ENCODE data around the gene CD1E. TPM values are rescaled to one million over a fixed set of nuclear protein-coding genes. Genes with fewer than 3 reads are reported as not detected.

The CD1E gene
- total RNA-seq, 1 donor from 2014 or later = not detected

GRCh38 chr1:158327481-158327880, 26.2 kb upstream of the CD1E start:
- H3K9me3 Mint-ChIP-seq = no peaks in the 10 kb centered on the region
- no peak for DNase-seq (ENCODE audit: extremely low spot score, unreplicated experiment)
- H3K36me3 Mint-ChIP-seq = no peaks in the 10 kb centered on the region
- TF ChIP-seq, protein P1, sequence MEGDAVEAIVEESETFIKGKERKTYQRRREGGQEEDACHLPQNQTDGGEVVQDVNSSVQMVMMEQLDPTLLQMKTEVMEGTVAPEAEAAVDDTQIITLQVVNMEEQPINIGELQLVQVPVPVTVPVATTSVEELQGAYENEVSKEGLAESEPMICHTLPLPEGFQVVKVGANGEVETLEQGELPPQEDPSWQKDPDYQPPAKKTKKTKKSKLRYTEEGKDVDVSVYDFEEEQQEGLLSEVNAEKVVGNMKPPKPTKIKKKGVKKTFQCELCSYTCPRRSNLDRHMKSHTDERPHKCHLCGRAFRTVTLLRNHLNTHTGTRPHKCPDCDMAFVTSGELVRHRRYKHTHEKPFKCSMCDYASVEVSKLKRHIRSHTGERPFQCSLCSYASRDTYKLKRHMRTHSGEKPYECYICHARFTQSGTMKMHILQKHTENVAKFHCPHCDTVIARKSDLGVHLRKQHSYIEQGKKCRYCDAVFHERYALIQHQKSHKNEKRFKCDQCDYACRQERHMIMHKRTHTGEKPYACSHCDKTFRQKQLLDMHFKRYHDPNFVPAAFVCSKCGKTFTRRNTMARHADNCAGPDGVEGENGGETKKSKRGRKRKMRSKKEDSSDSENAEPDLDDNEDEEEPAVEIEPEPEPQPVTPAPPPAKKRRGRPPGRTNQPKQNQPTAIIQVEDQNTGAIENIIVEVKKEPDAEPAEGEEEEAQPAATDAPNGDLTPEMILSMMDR (conservative IDR thresholded peaks at IDR 0.05) = no peak
- H3K4me1 Mint-ChIP-seq (ENCODE audit: unreplicated experiment) = no peaks in the 10 kb centered on the region
- H3K27ac Mint-ChIP-seq = no peak overlapping the region
- H3K27me3 Mint-ChIP-seq = no peaks in the 10 kb centered on the region
- H3K4me3 Mint-ChIP-seq = no peak overlapping the region

DNA sequence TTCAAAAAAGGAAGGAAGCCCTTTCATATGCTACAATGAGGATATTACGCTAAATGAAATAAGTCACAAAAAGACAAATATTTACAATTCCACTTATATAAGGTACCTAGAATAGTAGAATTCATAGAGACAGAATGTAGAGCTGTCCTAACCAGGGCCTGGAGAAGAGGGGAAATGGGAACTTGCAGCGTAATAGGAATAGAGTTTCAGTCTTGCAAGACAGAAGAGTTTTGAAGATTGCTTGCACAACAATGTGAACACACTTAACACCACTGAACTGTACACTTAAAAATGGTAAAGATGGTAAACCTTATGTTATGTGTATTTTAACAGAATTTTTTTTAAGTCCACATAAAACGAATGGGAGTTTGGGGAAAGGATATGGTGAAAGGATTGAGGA, 25.3 kb upstream of the CD1E start:
- H3K9me3 Mint-ChIP-seq = no peaks in the 10 kb centered on the region
- no peaks in the 10 kb centered on the region for H3K4me1 Mint-ChIP-seq (ENCODE audit: unreplicated experiment)
- TF ChIP-seq, protein P1 (conservative IDR thresholded peaks at IDR 0.05) = no peak
- H3K4me3 Mint-ChIP-seq = no peak overlapping the region
- H3K27ac Mint-ChIP-seq = no peak overlapping the region
- H3K27me3 Mint-ChIP-seq = no peaks in the 10 kb centered on the region
- no peaks in the 10 kb centered on the region for H3K36me3 Mint-ChIP-seq
- no peak for DNase-seq (ENCODE audit: extremely low spot score, unreplicated experiment)

- DNase-seq (ENCODE audit: extremely low spot score, unreplicated experiment) = no peak
- TF ChIP-seq, protein P1 (conservative IDR thresholded peaks at IDR 0.05) = no peak
- Mint-ChIP-seq H3K4me3 (no peak overlapping the region), H3K27me3 (no peaks in the 10 kb centered on the region), H3K4me1 (ENCODE audit: unreplicated experiment) (no peaks in the 10 kb centered on the region), H3K9me3 (no peaks in the 10 kb centered on the region), H3K36me3 (no peaks in the 10 kb centered on the region), H3K27ac (no peak overlapping the region)
Measured at GRCh38 chr1:158329300-158329699, 24.4 kb upstream of the CD1E start.

DNA sequence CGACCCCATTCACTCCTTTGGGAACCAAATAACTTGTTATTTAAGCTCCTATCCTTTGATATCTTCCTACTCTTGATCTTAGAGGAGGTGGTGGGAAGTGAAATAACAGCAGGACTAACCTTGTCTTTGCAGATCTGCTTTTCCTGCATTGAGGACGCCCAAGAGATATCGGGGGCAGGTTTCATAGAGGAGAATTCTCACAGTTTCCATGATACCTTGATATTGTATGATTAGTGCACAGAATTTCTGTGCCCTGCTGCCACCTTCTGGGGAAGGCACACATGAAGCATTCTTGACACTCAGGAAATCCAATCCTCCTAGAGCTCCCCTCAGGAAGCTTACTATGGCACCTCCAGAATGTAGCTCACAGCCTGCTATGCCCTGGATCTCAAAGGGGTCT, 24.0 kb upstream of the CD1E start:
- Mint-ChIP-seq H3K27ac (no peak overlapping the region), H3K27me3 (no peaks in the 10 kb centered on the region), H3K4me1 (ENCODE audit: unreplicated experiment) (no peaks in the 10 kb centered on the region), H3K9me3 (no peaks in the 10 kb centered on the region), H3K36me3 (no peaks in the 10 kb centered on the region), H3K4me3 (no peak overlapping the region)
- DNase-seq (ENCODE audit: extremely low spot score, unreplicated experiment) = no peak
- TF ChIP-seq, protein P1 (conservative IDR thresholded peaks at IDR 0.05) = no peak

DNA sequence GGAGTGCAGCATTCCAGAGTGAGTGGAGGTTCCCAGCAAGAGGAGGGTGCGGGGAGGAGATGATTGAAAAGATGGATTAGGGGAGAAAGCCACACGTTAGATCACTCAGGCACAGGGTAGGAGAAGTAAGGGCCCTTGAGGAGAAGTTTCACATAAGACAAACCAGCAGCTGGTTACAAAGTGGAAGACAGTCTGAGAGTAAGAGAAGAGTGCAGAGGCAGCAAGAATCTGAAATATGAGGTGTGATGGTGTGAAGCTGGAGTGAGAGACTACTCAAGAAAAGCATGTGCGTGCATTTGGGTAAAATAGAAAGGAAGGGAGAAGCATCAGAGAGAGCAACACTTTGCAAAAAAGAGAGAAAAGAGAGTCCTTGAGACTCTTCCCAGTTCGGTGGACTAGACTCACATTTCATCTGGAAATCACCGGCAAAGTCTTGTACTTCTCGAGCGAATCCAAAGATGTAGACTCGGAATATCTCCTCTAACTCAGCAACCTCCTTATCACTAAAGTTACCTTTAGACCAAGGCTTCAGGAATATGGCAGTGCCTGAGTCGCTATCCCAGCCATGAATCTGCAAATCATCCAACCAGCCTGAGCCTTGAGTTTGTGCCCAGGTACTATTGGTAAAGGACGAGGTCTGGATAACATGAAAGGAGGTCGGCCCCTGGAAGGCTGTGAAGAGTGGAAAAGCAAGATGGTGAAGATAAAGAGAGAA, 23.1 kb upstream of the CD1E start:
- no peaks in the 10 kb centered on the region for H3K4me1 Mint-ChIP-seq (ENCODE audit: unreplicated experiment)
- no peak overlapping the region for H3K4me3 Mint-ChIP-seq
- H3K27me3 Mint-ChIP-seq = no peaks in the 10 kb centered on the region
- H3K9me3 Mint-ChIP-seq = no peaks in the 10 kb centered on the region
- TF ChIP-seq, protein P1 (conservative IDR thresholded peaks at IDR 0.05) = no peak
- no peak overlapping the region for H3K27ac Mint-ChIP-seq
- H3K36me3 Mint-ChIP-seq = no peaks in the 10 kb centered on the region
- no peak for DNase-seq (ENCODE audit: extremely low spot score, unreplicated experiment)

DNA sequence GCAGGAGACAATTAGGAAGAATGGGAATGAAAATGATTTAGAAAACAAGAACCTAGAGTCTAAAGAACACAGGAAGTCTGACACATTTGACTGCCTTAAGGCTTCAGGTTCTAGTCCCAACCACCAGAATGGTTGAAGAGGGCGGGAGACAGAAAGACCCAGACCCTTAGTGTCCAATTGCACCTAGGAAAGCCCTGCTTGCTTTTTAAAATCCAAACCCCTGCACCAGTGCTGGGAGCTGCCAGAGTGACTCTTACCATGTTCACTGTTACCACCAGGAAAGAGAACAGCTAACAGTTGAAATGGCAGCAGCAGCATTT, 22.6 kb upstream of the CD1E start:
- Mint-ChIP-seq H3K9me3 (no peaks in the 10 kb centered on the region), H3K27ac (no peak overlapping the region), H3K36me3 (no peaks in the 10 kb centered on the region), H3K4me3 (no peak overlapping the region), H3K4me1 (ENCODE audit: unreplicated experiment) (no peaks in the 10 kb centered on the region), H3K27me3 (no peaks in the 10 kb centered on the region)
- DNase-seq (ENCODE audit: extremely low spot score, unreplicated experiment) = no peak
- TF ChIP-seq, protein P1 (conservative IDR thresholded peaks at IDR 0.05) = no peak

Data from type B pancreatic cell (in vitro differentiated cells).